Caki2 (cell line): ENCODE measurements around the gene PRDM16. TPM values are rescaled to one million over a fixed set of nuclear protein-coding genes. Genes with fewer than 3 reads are reported as not detected.

ENCODE experiments used
- DNase-seq: peaks from one replicate; pipeline ENCODE4 v3.0.0-alpha.2; 2015; ENCODE audit warnings: low read depth
- in situ Hi-C: cut with HindIII; loops from 2 replicates; pipeline ENCODE4 v1.10.0; 2016; ENCODE audit warnings: low sequenced_read_pairs, low pct_unique_long_range_greater_than_20kb, mixed read lengths
- total RNA-seq: library from RNA; depleted of rRNA; stranded (reverse); fragments of >200 nt; shearing (Covaris generic); gene quantifications from 2 replicates; pipeline ENCODE4 v1.2.3, GENCODE V29; 2014; ENCODE audit warnings: low replicate concordance

The PRDM16 gene
- total RNA-seq, 1 experiment from 2014 or later: not detected

DNA sequence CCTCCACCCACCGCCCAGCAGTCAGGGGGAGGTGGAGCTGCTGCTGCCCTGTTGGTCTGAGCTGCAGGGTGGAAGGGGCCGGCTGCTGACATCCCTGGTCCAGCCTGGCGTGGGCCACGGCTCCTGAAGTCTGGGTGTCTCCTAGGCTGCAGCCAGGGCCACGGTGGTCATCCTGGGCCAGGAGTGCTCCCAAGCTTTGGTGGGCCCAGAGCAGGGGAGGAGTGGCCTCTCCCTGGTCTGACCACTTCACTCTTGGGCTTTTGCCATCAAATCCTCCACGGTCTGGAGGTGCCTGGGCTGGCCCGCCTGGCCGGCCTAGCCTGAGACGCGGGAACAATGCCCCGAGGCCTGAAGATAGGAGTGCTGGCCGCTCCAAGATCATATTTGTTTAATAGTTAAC is 5.8 kb downstream of the PRDM16 start:
- in situ Hi-C loops: no loop called here

DNA sequence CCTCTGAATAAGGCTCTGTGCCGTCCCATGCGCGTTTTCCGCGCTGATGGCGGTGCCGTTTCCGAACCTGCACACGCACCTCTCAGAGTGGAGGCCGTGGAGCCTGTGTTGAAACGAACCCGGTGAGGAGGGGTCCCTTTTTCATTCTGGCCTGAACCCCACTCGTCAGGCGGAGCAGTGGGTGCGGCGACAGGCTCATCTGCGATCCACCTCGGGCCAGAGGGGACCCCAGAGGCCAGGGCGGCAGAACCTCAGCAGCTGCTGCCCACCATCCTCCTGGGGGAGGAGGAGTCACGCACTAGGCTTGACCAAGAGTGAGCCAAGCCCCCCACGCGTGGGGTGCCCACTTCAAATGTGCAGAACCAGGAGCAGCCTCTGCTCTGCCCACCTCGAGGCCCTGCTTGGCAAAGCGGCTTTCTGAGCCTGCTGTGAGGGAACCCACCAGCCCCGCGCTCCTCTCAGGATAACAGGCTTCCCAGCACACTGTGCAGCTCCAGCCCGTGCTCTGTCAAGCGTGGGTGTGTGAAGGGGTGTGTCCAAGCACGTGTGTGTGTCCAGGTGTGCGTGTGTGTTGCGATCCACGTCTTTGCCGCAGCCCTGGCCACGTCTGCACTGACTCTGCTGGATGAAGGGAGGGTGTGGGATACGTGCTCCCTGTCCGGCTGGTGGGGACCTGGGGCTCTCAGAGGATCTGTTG is 6.8 kb downstream of the PRDM16 start:
- in situ Hi-C loops: no loop called here

More for the DNA sequence above, 5.8 kb downstream of the PRDM16 start:
- no peak for DNase-seq

GRCh38 chr1:3076363-3076740 is 7.3 kb downstream of the PRDM16 start:
- no peak for DNase-seq
- in situ Hi-C loops: no loop called here

More for the DNA sequence above, 6.8 kb downstream of the PRDM16 start:
- no peak for DNase-seq

DNA sequence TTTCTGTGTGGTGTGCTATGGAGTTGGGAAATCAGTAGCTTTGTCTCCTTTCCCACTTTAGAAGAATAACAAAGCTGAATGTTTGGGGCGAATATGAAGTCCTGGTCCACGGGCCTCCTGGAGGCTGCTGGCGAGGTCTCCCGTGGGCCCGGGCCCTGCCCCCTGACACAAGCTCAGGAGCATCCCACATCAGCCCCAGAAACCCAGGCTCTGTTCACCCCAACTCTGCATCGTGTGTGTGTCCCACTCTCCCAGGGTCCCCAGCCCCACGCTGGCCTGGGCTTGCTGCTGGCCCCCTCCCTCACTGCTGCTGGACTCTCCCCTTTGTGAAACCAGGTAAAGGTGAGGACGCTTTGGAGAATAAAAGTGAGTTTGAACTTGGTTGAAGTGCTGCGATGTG is 8.1 kb downstream of the PRDM16 start:
- in situ Hi-C loops: no loop called here
- no peak for DNase-seq

- no peak for DNase-seq
- in situ Hi-C loops: no loop called here
Measured at GRCh38 chr1:3077561-3077960, 8.6 kb downstream of the PRDM16 start.

GRCh38 chr1:3078430-3078861 is 9.4 kb downstream of the PRDM16 start:
- in situ Hi-C loops: no loop called here
- DNase-seq: no peak

- in situ Hi-C loops: no loop called here
- no peak for DNase-seq
Measured at GRCh38 chr1:3078871-3079270, 9.9 kb downstream of the PRDM16 start.

DNA sequence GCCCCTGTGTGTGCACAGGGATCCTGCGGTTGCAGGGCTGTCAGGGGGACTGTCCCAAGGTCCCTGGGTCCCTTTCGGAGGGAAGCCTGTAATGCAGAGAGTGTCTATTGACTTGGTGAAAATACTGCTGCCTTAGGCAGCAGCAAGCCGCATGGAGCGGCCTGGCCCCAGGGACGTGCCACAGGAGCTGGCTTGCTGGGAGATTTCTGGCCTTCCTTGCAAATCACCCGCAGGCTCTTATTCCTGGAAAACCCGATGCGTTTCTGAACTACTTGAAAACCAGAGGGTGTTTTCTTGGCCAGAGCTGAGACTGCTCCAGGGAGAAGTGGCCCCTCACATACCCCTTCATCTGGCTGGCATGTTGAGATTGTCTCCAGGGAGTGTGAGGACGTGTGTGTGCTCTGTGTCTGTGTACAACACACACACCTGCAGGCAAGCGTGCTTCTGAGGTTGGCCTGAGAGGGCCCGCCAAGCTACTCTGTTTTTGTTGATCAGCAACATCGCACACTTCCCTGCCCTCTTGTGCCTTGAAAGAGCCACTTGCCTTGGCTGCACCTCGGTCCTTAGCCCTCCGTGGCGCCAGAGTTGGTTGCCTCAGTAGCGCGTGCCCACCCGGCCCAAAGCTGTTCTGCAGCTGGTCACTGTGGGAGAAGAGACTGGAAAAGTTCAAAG is 10.5 kb downstream of the PRDM16 start:
- no peak for DNase-seq
- in situ Hi-C loops: no loop called here

DNA sequence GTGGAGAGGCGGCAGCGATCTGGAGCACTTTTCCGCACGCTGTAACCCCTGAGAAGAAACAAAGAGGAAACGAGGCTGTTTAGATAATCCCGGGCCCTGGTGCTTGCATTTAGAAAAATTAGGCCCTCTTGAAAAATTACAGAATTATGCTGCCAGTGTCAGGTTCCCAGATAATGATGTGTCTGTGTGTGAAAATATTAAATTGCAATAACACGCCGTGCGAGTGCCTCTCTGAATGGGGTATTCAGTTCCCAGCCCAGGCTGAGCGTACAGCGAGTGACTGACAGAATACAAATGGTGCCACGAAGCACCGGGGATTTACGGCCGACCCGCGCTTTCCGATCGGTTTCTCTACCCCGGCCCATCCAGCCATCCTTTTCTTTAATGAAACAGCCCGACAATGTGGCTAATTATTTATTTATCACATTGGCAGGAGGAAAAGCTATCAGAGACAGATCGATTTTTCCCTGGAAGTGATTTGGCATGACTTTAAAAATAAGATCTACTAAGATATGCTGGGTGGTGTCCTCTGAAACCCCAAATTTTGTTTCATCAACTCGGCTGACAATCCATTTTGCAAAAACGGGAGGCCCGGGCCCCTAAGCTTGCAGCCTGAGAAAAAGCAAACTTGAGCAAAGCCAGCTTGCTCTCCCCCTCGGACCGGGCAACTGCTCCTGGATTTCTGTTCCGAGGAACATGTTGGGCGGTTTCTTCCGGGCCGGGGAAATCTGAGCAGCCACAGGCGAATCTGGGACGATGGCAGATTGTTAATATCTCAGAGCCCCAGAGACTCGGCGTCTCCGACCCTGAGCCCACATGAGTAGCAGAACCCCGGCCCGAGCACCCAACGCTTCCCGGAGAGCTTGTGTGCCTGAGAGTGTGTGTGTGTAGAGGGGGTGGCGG is 11.3 kb downstream of the PRDM16 start:
- in situ Hi-C loops: no loop called here
- DNase-seq: no peak

DNA sequence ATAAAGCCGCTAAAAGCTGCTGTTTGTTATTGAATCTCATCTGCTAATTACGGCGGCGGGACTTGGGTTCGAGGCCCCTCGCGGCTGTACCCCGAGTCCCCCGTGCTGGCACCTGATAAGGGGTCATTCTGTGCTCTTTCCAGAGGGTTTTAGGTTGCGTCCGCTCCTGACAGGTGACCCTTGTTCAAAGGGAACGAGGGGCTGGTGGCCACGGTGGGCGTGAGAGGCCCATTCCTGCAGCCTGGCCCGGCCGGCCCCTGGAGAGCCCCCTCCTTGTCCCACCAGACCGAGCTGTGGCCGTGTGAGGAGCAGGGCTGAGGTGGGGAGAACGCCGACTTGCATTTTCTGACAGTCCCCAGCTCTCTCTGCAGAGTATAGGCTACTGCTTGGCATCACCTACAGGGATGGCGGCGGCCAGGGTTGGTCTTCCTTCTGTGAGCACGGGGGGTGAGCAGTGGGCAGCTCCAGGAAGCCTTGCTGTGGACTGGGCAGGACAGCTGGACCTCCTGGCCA is 12.2 kb downstream of the PRDM16 start:
- in situ Hi-C loops: no loop called here

DNA sequence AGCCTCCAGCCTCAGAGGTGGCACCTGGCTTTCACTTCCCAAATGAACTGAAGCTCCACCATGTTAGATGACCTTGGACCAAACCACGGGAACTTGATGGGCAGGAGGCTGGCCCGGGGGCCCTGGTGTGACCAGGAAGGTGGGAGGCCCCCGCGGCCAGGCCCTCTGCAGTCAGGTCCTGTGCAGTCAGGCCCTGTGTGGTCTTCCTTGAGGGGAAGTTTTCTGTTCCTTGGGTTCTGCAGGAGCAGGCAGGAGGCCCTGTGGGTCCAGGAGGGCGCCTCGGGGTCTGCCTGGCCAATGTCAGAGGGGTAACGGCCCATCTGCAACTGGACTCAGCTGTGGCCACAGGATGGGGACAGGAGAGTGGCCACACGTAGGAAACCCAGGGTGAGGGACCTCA is 13.0 kb downstream of the PRDM16 start:
- in situ Hi-C loops: no loop called here
- DNase-seq: no peak

More for the DNA sequence above, 12.2 kb downstream of the PRDM16 start:
- no peak for DNase-seq

DNA sequence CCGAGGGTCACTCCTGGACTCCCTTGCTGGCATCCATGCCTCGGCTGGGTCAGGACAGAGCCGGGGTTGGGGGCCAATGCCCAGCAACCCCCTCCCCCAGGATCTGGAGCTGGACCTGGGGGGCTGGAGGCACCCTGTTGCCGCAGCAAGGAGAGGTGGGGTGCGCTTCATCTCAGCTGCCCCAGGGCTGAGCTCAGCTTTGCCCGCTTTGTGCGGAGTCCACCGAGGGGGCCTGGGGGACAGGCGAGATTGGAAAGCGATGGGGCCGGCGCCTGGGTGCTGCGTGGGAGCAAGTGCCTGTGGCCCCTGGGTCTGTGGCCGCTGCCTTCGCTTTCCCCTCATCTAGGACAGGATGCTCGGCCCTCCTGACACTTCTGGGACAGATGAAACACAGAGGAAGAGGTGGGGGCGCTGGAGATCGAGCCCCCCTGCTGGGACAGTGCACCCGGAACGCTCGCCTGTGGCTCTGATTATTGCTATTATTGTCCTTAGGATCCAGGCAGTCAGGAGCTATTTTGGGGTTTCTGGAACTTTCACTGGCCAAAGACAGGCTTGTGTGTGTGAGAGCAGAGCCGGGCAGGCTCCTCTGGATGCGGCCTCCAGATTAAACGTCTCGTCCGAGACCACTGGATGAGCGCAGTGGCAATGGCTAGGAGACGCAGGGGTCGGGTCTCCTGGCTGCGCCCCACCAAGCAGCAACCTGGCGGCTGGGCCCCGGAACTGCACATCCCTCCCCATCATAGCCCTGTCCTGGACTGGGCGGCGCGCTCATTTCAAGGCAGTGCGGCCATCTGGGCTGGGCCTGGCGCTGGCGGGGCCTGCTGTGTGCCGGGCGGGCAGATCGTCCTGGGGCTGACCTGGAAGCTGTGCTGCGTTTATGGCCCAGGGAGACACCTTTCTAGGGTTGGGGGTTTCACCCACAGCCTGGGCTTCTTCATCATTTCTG is 13.8 kb downstream of the PRDM16 start:
- no peak for DNase-seq
- in situ Hi-C loops: no loop called here

- no peak for DNase-seq
- in situ Hi-C loops: no loop called here
Measured at GRCh38 chr1:3084154-3084553, 15.2 kb downstream of the PRDM16 start.

DNA sequence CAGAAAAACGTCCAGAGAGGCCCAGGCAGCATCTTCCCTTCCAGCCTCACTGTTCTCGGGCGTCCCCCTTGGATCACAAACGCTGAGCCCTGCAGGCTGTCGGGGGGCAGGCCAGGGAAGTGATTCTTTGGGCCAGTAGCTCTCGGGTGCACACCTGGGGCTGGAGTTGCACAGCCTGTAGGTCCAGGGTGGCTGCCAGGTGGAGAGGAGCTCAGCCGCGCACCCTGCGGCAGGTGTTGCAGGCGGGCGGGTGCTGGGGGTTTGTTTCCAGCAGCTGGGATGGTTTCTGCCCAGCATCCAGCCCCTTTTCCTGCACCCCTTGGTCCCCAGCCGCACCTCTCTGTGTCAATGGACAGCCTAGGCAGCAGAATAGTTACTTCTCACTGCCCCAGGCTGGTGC is 15.7 kb downstream of the PRDM16 start:
- in situ Hi-C loops: no loop called here
- DNase-seq: no peak

DNA sequence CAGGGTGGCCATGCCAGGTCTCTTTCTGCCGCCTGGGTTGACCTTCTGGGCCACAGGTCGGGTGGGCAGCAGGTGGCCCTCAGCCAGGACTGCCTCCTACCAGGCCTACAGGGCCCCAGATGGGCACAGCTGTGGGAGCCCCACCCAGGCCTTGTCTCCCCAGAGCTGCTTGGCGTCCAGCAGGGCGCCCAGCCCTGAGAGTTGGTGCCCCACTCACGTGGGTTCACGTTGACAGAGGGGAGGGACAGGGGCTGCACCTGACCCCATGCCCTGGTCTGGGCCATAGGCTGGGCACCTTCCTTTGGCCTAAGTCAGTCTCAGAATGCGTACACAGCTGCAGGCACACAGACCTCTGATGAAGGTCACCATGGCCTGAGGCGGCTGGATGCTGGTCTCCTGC is 16.7 kb downstream of the PRDM16 start:
- no peak for DNase-seq
- in situ Hi-C loops: no loop called here

GRCh38 chr1:3086272-3086974 is 17.4 kb downstream of the PRDM16 start:
- no peak for DNase-seq
- in situ Hi-C loops: no loop called here

DNA sequence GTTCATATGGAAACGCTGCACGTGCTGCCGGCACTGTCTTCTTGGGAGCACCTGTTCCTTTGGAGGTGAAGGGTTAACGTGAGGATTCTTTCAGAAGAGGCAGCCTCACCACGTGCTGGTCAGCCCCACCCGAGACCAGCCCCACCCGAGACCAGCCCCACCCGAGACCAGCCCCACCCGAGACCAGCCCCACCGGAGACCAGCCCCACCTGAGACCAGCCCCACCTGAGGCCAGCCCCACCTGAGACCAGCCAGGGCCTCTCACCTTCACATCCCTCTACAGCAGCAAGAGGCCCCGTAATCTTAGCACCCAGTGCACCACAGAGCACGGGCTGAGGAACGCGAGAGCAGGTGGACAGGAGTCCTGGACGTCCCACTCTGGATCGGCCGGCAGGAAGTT is 18.0 kb downstream of the PRDM16 start:
- DNase-seq: no peak
- in situ Hi-C loops: no loop called here
